PC-9 (cell line): Measurements from ENCODE around the gene MAFB. TPM values are rescaled to one million over a fixed set of nuclear protein-coding genes. Genes with fewer than 3 reads are reported as not detected.

Experiments used
- BruUV-seq: library from RNA; stranded (reverse); fragments of 400-500 nt; replicated peaks from 2 replicates; lab custom pipeline; 2021; lab: Mats Ljungman, UMichigan
- CTCF ChIA-PET: fragments of 300-600 bp; sonication (Branson Sonifier 250); formaldehyde crosslinking; loops from one replicate; lab custom pipeline; 2022; ENCODE audit warnings: antibody characterized with exemption; lab: Charles Lee
- POLR2A ChIA-PET: fragments of 300-600 bp; sonication (Branson Sonifier 250); formaldehyde crosslinking; loops from one replicate; lab custom pipeline; 2022; ENCODE audit warnings: antibody characterized with exemption; ENCODE audit not compliant: unreplicated experiment; lab: Charles Lee
- DNase-seq, 2 experiments: peaks; one replicate each; pipeline versions ENCODE4 v3.0.0 to v3.0.0-alpha.2; 2015 to 2022; ENCODE audit warnings: mixed read lengths in 1 of 2
- H2AFZ ChIP-seq: fragments of 200-600 bp; sonication (generic); 2 replicates; pipeline ENCODE4 v1.8.1; 2017; ENCODE audit warnings: antibody characterized with exemption
- H3F3A ChIP-seq: fragments of 200-600 bp; sonication (generic); 2 replicates; pipeline ENCODE4 v1.8.1; 2017; ENCODE audit warnings: antibody characterized with exemption, mild to moderate bottlenecking, low read depth; ENCODE audit not compliant: insufficient read depth
- H3K27ac ChIP-seq: fragments of 200-600 bp; sonication (generic); 2 replicates; pipeline ENCODE4 v1.6.1; 2016; ENCODE audit warnings: mixed run types
- H3K27me3 ChIP-seq: fragments of 200-600 bp; sonication (generic); 2 replicates; pipeline ENCODE4 v1.6.1; 2016; ENCODE audit warnings: low read depth, mixed run types; ENCODE audit not compliant: insufficient read depth
- H3K36me3 ChIP-seq: fragments of 200-600 bp; sonication (generic); 2 replicates; pipeline ENCODE4 v1.6.1; 2016; ENCODE audit warnings: low read depth, mixed run types
- H3K4me1 ChIP-seq: fragments of 200-600 bp; sonication (generic); replicated peaks from 2 replicates; pipeline ENCODE4 v1.6.1; 2016; ENCODE audit warnings: mixed run types; ENCODE audit not compliant: insufficient read depth
- H3K4me2 ChIP-seq: fragments of 200-600 bp; sonication (generic); 2 replicates; pipeline ENCODE4 v1.6.1; 2017; ENCODE audit warnings: mixed run types
- H3K4me3 ChIP-seq: fragments of 200-600 bp; sonication (generic); 2 replicates; pipeline ENCODE4 v1.6.1; 2016; ENCODE audit warnings: mixed run types
- H3K79me2 ChIP-seq: fragments of 200-600 bp; sonication (generic); 2 replicates; pipeline ENCODE4 v1.6.1; 2017; ENCODE audit warnings: low read depth, mixed run types
- H3K9me2 ChIP-seq: fragments of 200-600 bp; sonication (generic); 2 replicates; pipeline ENCODE4 v1.8.1; 2017; ENCODE audit warnings: mild to moderate bottlenecking; ENCODE audit not compliant: insufficient read depth
- H3K9me3 ChIP-seq: fragments of 200-600 bp; sonication (generic); 2 replicates; pipeline ENCODE4 v1.8.1; 2016; ENCODE audit warnings: low read depth; ENCODE audit not compliant: insufficient read depth
- H4K20me1 ChIP-seq: fragments of 200-600 bp; sonication (generic); 2 replicates; pipeline ENCODE4 v1.8.1; 2017; ENCODE audit not compliant: insufficient read depth
- EZH2 ChIP-seq: fragments of 200-600 bp; sonication (generic); IDR thresholded peaks from 2 replicates; pipeline ENCODE4 v1.8.0; 2017; ENCODE audit warnings: antibody characterized with exemption, low read depth
- intact Hi-C: fragments of 100-400 bp; cut with micrococcal nuclease; formaldehyde crosslinking; loops from one replicate; pipeline ENCODE4 v1.10.0; 2022; ENCODE audit not compliant: unreplicated experiment
- total RNA-seq: library from RNA; stranded (reverse); gene quantifications from 2 replicates; pipeline ENCODE4 v1.2.3, GENCODE V29; 2021
- TF ChIP-seq, protein P1 (sequence below): fragments of 200-600 bp; sonication (generic); conservative IDR thresholded peaks from 2 replicates; pipeline ENCODE4 v1.6.1; 2017; ENCODE audit warnings: mixed run types, antibody characterized with exemption, mild to moderate bottlenecking, moderate library complexity

Gene MAFB
- total RNA-seq, 1 experiment from 2014 or later = not detected

- no peak for DNase-seq
- no TSS peak for BruUV-seq
- Histone ChIP-seq H3K9me2 (no peaks in the 10 kb centered on the region), H3K4me2 (no peak overlapping the region), H3K9me3 (no peaks in the 10 kb centered on the region), H4K20me1 (no peaks in the 10 kb centered on the region), H3K27me3 (peaks cover 23% of the 10 kb centered on the region), H3K27ac (no peak overlapping the region), H3K79me2 (no peaks in the 10 kb centered on the region), H3K4me3 (no peak overlapping the region), H3K36me3 (no peaks in the 10 kb centered on the region), H2AFZ (no peak overlapping the region), H3K4me1 (no peaks in the 10 kb centered on the region), H3F3A (no peaks in the 10 kb centered on the region)
- TF ChIP-seq, protein P1, sequence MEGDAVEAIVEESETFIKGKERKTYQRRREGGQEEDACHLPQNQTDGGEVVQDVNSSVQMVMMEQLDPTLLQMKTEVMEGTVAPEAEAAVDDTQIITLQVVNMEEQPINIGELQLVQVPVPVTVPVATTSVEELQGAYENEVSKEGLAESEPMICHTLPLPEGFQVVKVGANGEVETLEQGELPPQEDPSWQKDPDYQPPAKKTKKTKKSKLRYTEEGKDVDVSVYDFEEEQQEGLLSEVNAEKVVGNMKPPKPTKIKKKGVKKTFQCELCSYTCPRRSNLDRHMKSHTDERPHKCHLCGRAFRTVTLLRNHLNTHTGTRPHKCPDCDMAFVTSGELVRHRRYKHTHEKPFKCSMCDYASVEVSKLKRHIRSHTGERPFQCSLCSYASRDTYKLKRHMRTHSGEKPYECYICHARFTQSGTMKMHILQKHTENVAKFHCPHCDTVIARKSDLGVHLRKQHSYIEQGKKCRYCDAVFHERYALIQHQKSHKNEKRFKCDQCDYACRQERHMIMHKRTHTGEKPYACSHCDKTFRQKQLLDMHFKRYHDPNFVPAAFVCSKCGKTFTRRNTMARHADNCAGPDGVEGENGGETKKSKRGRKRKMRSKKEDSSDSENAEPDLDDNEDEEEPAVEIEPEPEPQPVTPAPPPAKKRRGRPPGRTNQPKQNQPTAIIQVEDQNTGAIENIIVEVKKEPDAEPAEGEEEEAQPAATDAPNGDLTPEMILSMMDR = no peak
- no peak for TF ChIP-seq EZH2
- POLR2A ChIA-PET = no interaction called here
- intact Hi-C loops = no loop called here
- CTCF ChIA-PET = no interaction called here
Measured at GRCh38 chr20:40638414-40638813, 50.6 kb downstream of the MAFB start.

DNA sequence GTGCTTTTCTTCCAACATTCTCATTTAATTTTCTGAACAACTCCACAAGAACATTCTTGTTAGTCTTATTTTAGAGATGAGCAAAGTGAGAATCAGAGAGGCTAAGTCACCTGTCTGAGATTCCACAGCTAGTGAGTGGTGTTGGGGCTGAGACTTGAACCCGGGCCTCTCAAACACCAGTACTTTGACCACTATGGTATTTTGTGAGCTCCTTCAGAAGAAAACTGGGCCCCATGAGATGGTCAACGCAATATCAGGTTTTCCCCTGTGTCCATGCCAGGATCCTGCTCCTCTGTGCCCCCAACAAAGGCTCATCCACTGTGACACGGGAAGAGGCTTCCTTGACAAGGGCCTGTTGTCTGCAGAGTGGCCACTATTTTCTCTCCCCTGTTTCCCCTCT, 51.9 kb downstream of the MAFB start:
- Histone ChIP-seq H3F3A (no peaks in the 10 kb centered on the region), H2AFZ (no peak overlapping the region), H3K9me2 (no peaks in the 10 kb centered on the region), H3K9me3 (no peaks in the 10 kb centered on the region), H3K27me3 (peaks cover 18% of the 10 kb centered on the region), H3K36me3 (no peaks in the 10 kb centered on the region), H4K20me1 (no peaks in the 10 kb centered on the region), H3K4me3 (no peak overlapping the region), H3K27ac (no peak overlapping the region), H3K4me1 (no peaks in the 10 kb centered on the region), H3K79me2 (no peaks in the 10 kb centered on the region), H3K4me2 (no peak overlapping the region)
- CTCF ChIA-PET = no interaction called here
- no TSS peak for BruUV-seq
- POLR2A ChIA-PET = no interaction called here
- no peak for DNase-seq
- intact Hi-C loops = no loop called here
- no peak for TF ChIP-seq EZH2

DNA sequence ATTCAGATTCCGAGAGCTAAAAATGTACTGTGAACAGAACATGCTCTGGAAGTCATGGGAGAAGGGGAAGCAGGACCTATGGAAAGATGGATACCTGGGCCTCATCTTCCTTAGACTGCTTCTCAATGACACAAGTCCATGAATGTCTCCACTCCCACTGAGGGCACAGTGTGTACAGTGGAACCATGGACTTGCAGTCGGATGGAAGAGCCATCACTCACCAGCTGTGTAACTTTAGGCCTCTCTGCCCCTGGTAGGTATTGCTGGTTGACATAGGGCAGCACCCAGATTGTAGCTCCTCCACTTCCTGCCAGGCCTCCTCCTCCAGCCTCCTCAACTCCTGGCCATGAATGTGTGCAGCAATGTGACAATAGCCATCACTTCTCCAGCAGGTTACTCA, 52.5 kb downstream of the MAFB start:
- H4K20me1 ChIP-seq = no peaks in the 10 kb centered on the region
- H3K36me3 ChIP-seq = no peaks in the 10 kb centered on the region
- no peaks in the 10 kb centered on the region for H3F3A ChIP-seq
- no peak overlapping the region for H2AFZ ChIP-seq
- no TSS peak for BruUV-seq
- ChIA-PET POLR2A (no interaction called here), CTCF (no interaction called here)
- no peaks in the 10 kb centered on the region for H3K9me3 ChIP-seq
- H3K9me2 ChIP-seq = no peaks in the 10 kb centered on the region
- H3K27ac ChIP-seq = no peak overlapping the region
- TF ChIP-seq, protein P1 = no peak
- TF ChIP-seq EZH2 = no peak
- no peaks in the 10 kb centered on the region for H3K4me1 ChIP-seq
- DNase-seq = no peak
- intact Hi-C loops = no loop called here
- H3K79me2 ChIP-seq = no peaks in the 10 kb centered on the region
- H3K27me3 ChIP-seq = peaks cover 14% of the 10 kb centered on the region; the same call in 1 of the 2 replicates
- H3K4me2 ChIP-seq = no peak overlapping the region
- no peak overlapping the region for H3K4me3 ChIP-seq

DNA sequence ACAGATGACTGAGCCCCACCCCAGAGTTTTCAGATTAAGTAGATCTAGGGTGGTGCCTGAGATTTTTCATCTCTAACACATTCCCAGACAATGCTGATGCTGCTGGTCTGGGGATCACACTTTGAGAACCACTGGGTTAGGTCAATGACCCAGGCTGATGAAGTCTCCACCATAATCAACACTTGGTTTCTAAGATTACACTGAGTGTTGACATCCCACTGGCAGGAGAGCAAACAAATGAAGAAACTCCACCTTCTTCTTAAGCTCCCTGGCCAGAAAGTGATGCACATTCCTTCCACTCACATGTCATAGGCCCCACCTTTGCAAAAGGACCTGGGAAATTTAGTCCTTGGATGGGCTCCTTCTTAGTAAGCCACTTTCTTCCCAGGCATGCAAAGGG, 53.1 kb downstream of the MAFB start:
- H3F3A ChIP-seq = no peaks in the 10 kb centered on the region
- H3K9me3 ChIP-seq = no peaks in the 10 kb centered on the region
- no TSS peak for BruUV-seq
- H3K27ac ChIP-seq = no peak overlapping the region
- peaks cover 16% of the 10 kb centered on the region for H3K27me3 ChIP-seq
- no peaks in the 10 kb centered on the region for H4K20me1 ChIP-seq
- ChIA-PET POLR2A (no interaction called here), CTCF (no interaction called here)
- DNase-seq = peak in 1 of 2 experiments; percentile 44
- no peaks in the 10 kb centered on the region for H3K79me2 ChIP-seq
- intact Hi-C loops = no loop called here
- no peak for TF ChIP-seq EZH2
- TF ChIP-seq, protein P1 = no peak
- no peaks in the 10 kb centered on the region for H3K36me3 ChIP-seq
- H3K4me1 ChIP-seq = no peaks in the 10 kb centered on the region
- H3K4me3 ChIP-seq = no peak overlapping the region
- no peak overlapping the region for H2AFZ ChIP-seq
- no peaks in the 10 kb centered on the region for H3K9me2 ChIP-seq
- H3K4me2 ChIP-seq = no peak overlapping the region
